Progenitor cell of endocrine pancreas (in vitro differentiated cells): ENCODE data around the gene SIRPB2. TPM values are rescaled to one million over a fixed set of nuclear protein-coding genes. Genes with fewer than 3 reads are reported as not detected.

Source experiments
- DNase-seq: peaks from one replicate; pipeline ENCODE4 v3.0.0; 2021; ENCODE audit warnings: low spot score; ENCODE audit not compliant: unreplicated experiment
- H3K27ac Mint-ChIP-seq: 2 replicates; pipeline ENCODE4 v1.8.0; 2021; ENCODE audit warnings: mild to moderate bottlenecking, moderate library complexity, mixed read lengths
- H3K27me3 Mint-ChIP-seq: 2 replicates; pipeline ENCODE4 v1.8.0; 2021; ENCODE audit warnings: mixed read lengths
- H3K36me3 Mint-ChIP-seq: 2 replicates; pipeline ENCODE4 v1.8.0; 2022; ENCODE audit warnings: mixed read lengths; ENCODE audit not compliant: insufficient read depth
- H3K4me1 Mint-ChIP-seq: 2 replicates; pipeline ENCODE4 v1.8.0; 2021; ENCODE audit warnings: low read depth, mixed read lengths
- H3K4me3 Mint-ChIP-seq: 2 replicates; pipeline ENCODE4 v1.8.0; 2021; ENCODE audit warnings: low read depth, mild to moderate bottlenecking, moderate library complexity, mixed read lengths
- H3K9me3 Mint-ChIP-seq: 2 replicates; pipeline ENCODE4 v1.8.0; 2021; ENCODE audit warnings: low read depth, mixed read lengths
- total RNA-seq: library from RNA; stranded (reverse); gene quantifications from 2 replicates; pipeline ENCODE4 v1.2.1, GENCODE V29; 2021
- TF ChIP-seq, protein P1 (sequence below): fragments of 200-600 bp; sonication (generic); IDR thresholded peaks from one replicate; pipeline ENCODE4 v1.5.0; 2021; ENCODE audit warnings: antibody characterized with exemption, mild to moderate bottlenecking; ENCODE audit not compliant: unreplicated experiment

Gene SIRPB2
- total RNA-seq, 1 donor from 2014 or later = not detected

DNA sequence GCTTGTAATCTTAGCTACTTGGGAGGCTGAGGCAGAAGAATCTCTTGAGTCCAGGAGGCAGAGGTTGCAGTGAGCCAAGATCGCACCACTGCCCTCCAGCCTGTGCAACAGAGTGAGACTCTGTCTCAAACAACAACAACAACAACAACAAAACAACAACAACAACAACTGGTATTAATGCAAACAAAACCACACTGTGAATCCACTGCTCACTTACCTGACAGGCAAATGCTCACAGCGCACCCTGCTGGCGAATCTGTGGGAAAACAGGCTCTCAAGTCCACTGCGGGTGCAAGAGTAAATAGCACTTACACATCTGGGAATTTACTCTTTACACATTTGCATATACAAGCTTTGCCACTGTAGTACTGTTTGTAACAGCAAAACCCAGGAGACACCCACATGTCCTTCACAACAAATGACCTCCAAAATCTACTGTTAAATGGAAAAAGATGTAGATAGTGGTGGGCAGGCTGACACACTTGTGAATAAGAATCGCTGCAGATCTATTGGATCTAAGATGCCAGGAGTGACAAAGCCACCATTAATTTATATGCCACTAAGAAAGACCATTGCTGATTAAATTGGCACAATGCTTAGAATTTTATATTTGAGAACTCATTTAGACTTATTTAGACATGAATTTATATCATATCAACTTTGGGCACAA lies 53.9 kb downstream of the SIRPB2 start:
- no peak overlapping the region for H3K4me3 Mint-ChIP-seq
- H3K4me1 Mint-ChIP-seq = no peaks in the 10 kb centered on the region
- DNase-seq = peak; percentile 51
- TF ChIP-seq, protein P1, sequence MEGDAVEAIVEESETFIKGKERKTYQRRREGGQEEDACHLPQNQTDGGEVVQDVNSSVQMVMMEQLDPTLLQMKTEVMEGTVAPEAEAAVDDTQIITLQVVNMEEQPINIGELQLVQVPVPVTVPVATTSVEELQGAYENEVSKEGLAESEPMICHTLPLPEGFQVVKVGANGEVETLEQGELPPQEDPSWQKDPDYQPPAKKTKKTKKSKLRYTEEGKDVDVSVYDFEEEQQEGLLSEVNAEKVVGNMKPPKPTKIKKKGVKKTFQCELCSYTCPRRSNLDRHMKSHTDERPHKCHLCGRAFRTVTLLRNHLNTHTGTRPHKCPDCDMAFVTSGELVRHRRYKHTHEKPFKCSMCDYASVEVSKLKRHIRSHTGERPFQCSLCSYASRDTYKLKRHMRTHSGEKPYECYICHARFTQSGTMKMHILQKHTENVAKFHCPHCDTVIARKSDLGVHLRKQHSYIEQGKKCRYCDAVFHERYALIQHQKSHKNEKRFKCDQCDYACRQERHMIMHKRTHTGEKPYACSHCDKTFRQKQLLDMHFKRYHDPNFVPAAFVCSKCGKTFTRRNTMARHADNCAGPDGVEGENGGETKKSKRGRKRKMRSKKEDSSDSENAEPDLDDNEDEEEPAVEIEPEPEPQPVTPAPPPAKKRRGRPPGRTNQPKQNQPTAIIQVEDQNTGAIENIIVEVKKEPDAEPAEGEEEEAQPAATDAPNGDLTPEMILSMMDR = peak; percentile 85
- H3K36me3 Mint-ChIP-seq = peaks cover 7% of the 10 kb centered on the region
- H3K27me3 Mint-ChIP-seq = no peaks in the 10 kb centered on the region
- peaks cover 3% of the 10 kb centered on the region for H3K9me3 Mint-ChIP-seq
- H3K27ac Mint-ChIP-seq = no peak overlapping the region

DNA sequence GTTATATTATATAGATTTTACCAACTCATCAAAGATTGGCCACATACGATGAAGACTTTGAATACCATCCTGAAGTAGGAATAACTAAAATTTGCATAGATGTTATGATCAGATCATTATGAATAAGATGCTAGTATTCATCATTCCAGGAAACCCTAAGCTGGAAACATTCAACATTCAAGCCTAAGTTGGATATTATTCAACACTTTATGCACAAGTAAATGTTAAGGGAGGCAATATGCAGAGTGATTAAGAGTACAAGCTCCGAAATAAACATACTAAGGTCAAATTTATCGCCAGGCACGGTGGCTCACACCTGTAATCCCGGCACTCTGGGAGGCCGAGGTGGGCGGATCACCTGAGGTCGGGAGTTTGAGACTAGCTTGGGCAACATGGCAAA lies 55.0 kb downstream of the SIRPB2 start:
- peaks cover 4% of the 10 kb centered on the region for H3K36me3 Mint-ChIP-seq
- H3K9me3 Mint-ChIP-seq = peaks cover 3% of the 10 kb centered on the region
- no peak for DNase-seq
- H3K27me3 Mint-ChIP-seq = no peaks in the 10 kb centered on the region
- no peaks in the 10 kb centered on the region for H3K4me1 Mint-ChIP-seq
- H3K27ac Mint-ChIP-seq = no peak overlapping the region
- TF ChIP-seq, protein P1 = no peak
- H3K4me3 Mint-ChIP-seq = no peak overlapping the region

DNA sequence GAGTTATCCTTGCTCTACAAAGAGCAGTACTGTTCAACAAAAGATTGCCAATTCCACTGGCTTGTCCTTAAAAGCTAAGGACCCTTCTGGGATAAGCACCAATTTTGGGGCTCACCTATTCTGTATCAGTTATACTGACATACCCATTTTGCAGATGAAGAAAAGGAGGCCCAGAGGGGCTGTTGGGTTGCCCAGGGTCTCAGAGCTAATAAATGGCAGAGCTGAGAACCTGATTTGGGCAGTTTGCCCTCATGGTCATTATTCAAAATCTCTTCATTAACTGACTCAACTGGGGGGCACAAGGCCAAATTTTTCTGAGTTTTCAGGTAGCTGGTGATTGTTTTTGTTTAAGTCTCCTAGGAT lies 55.9 kb downstream of the SIRPB2 start:
- H3K27ac Mint-ChIP-seq = no peak overlapping the region
- H3K4me3 Mint-ChIP-seq = no peak overlapping the region
- peaks cover 3% of the 10 kb centered on the region for H3K9me3 Mint-ChIP-seq
- TF ChIP-seq, protein P1 = no peak
- H3K36me3 Mint-ChIP-seq = peaks cover 4% of the 10 kb centered on the region
- no peak for DNase-seq
- H3K27me3 Mint-ChIP-seq = no peaks in the 10 kb centered on the region
- no peaks in the 10 kb centered on the region for H3K4me1 Mint-ChIP-seq

DNA sequence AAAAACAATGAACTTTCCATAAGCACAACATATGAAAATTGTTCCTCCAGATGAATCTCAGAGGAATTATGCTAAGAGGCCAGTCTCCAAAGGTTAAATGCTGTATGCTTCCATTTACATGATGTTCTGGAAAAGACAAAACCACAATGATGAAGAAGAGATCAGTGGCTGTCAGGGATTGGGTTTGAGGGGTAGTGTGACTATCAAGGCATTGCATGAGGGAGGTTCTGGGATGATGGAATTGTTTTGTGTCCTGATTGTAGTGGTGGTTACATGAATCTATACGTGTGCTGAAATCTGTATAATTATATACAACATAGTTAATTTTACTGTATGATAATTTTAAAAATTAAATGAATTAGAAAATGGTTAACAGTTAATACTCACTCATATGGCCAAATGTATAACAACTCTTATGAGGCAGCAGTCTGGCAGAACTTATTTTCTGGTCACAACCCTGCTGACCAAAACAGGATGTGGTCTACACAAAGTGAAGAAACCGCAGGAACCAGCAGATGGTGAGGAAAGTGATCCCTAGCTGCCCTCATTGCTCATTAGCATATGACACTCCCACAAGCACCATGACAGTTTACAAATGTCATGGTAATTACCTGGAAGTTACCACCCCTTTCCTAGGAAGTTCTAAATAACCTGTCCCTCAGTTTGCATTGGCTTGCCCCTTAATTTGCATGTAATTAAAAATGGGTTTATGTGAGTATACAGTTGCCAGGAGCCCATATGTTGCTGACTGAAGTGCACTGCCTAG lies 56.5 kb downstream of the SIRPB2 start:
- no peak overlapping the region for H3K27ac Mint-ChIP-seq
- no peak for DNase-seq

DNA sequence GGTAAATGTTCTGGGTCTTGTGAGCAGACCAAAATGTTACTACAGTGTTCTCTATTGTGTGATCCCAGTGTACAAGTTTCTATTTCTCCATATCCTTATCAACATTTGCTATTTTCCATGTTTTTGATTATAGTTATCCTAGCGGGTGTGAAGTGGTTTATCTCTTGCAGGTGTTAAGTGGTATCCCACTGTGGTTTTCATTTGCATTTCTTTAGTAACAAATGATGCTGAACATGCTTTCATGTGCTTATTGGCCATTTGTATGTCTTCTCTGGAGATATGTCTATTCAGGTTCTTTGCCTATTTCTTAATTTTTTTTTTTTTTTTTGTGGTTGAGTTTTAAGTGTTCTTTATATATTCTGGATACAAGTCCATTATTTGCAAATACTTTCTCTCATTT lies 60.1 kb downstream of the SIRPB2 start:
- Mint-ChIP-seq H3K36me3 (peaks cover 4% of the 10 kb centered on the region), H3K4me3 (no peak overlapping the region), H3K9me3 (peaks cover 3% of the 10 kb centered on the region), H3K4me1 (no peaks in the 10 kb centered on the region), H3K27ac (no peak overlapping the region), H3K27me3 (no peaks in the 10 kb centered on the region)
- no peak for DNase-seq
- TF ChIP-seq, protein P1 = no peak

More for the DNA sequence above, 56.5 kb downstream of the SIRPB2 start:
- Mint-ChIP-seq H3K9me3 (peaks cover 3% of the 10 kb centered on the region), H3K4me3 (no peak overlapping the region), H3K4me1 (no peaks in the 10 kb centered on the region), H3K27me3 (no peaks in the 10 kb centered on the region), H3K36me3 (peaks cover 4% of the 10 kb centered on the region)
- TF ChIP-seq, protein P1 = no peak
